GM21786 (cell line): Measurements from ENCODE around the gene RAD23B.
A peak's percentile ranks its signal among the peaks of the same experiment; 100 is the strongest.

Experiments used
- ATAC-seq: cut with Tn5 transposase; IDR thresholded peaks from one replicate; pipeline ENCODE4 v1.9.1; 2021; ENCODE audit not compliant: unreplicated experiment

Gene RAD23B

GRCh38 chr9:107334103-107334776 lies 51.2 kb downstream of the RAD23B start:
- ATAC-seq = no peak

DNA sequence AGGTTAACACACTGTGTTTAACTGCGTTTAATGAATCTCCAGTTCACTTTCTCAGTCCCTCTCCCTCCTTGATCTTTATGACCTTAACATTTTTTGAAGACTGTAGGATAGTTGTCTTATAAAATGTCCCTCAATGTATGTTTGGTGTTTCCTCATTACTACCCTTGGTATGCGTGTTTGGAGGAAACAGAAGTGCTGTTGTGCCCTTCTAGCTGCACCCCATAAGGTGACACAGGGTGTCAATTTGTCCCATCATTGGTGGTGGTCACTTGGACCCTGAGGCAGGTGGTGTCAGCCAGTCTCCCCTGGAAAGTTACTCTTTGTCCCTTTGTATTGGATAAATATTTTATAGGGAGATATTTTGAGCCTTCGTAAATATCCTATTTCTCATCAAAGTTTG lies 52.3 kb downstream of the RAD23B start:
- no peak for ATAC-seq

DNA sequence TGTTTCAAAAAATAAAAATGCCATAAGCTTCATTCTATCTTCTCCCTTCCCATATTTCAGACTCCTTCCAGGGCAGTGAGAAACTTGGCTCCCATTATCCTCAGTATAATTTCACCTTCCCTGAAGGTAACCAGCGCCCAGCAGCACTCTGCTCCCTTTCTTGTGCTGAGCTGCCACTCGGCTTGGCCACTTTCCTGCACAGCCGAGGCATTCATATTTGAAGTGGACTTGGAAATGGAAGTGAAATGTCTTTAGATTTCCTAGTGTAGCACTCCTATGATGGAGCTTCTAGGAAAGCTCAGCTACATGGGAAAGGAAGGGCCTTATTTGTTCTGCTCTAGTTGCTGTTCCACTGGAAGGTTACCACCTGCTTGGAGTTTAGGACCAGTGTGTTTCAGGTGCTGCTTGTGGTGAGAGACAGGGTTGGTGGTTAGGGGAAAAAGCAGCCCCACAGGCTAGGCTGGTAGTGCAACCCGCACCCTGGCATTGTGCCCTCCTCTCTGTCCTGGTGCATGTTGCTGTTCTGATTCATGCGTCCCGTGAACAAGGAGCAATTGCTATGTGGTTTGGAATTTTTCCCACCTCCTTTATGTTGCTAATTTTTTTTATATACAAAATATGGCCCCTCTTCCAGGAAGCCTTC lies 53.8 kb downstream of the RAD23B start:
- no peak for ATAC-seq

GRCh38 chr9:107337676-107338590 lies 54.9 kb downstream of the RAD23B start:
- ATAC-seq = no peak

GRCh38 chr9:107338911-107339659 lies 56.0 kb downstream of the RAD23B start:
- ATAC-seq = no peak

DNA sequence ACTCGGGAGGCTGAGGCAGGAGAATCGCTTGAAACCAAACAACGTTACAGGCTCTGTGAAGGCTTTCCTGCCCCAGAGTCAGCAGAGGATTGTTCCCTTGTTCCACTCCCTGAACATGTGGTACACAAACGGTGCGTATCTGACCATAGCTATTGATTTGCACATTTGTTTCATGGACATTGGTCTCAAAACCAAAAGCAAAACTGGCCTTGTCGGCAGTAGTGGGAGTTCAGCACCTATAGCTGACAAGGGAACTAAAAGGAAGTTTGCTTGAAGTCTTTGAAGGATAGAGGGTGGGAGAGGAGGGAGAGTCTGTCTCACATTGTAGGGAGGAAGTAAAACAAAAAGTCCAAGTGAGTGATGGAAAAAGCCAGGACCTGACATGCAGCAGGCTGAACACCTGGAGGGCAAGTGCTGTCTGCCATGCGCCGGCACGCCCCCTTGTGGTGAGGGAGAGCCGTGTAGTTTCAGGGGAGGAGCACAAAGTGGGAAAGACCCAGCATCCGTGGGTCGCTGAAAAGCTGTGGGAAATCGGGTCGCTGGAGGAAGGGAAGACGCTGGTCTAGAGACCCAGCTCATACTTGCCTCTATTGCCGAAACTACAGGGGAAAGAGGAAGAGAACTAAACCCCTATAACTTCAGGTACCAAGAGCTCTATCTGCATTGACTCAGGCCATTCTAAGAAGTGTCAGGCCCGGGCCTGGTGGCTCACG lies 58.0 kb downstream of the RAD23B start:
- ATAC-seq = peak; percentile 89

DNA sequence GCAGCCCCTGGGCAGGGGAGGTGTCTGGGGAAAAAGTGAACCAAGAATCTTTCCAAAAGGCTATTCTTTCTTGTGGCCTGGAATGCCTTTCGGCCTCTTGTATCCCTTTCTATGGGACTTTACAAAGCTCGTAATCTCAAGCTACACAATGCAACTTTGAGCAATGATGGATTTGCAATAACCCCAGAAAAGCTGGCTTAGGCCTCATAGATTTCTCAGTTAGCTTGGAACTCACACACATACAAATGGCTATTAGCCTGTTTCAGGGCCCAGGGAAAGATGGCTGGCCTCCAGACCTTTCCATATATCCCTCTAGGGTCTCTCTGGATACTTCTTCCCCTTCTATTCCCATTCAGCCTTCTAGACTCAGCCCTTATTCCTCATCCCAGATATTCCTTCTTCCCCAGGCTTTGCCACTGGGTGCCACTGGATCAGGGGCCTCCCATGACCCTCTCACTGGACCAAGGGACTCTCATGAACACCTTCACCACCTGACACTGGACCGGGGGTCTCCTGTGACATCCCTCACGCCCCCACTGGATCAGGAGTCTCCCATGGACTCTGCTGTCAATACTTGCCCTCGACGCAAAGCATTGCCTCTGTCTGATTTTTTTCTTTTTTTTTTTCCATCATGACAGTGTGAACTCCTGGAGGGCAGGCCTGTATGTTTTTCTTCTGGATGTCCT lies 59.5 kb downstream of the RAD23B start:
- ATAC-seq = no peak

DNA sequence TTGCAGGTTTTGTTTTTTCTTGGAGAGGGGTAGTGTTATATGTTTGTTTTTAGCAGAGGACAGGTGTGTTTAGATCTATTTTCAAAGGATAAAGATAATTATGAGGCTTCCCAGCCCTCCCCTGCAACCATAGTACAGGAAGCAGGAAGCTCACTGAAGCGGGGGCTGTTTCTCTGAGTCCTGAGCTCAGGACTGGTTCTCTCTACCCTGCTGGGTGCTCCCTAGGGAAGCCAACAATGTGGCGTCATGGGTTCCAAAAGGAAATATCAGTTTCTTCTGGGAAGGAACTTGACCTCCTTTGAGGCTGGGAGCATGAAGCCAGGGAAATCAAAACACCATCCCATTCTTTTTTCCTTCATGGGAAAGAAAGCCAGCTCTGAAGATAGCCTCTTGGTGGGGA lies 62.2 kb downstream of the RAD23B start:
- ATAC-seq = no peak

- ATAC-seq = no peak
These were observed 65.8 kb downstream of the RAD23B start for GRCh38 chr9:107348836-107349235.

DNA sequence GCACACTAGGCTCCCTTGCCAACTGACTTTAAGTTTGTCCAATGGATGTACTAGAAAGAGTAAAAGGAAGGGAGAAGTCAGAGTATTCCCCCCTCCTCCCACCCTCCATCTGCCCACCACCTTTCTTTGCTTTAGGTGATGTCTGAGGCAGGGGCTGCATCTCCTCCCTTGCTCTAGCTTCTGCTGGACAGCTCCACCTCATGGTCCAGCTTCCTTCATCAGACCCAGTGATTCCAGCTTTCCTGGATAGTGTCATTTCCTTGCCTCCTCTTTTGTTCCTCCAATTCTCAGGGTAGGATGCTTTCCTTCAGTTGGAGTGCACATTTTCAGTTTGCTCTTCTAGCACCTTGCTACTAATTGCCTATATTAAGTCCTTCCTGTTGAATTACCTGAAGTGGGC lies 67.4 kb downstream of the RAD23B start:
- no peak for ATAC-seq

GRCh38 chr9:107351382-107352045 lies 68.4 kb downstream of the RAD23B start:
- ATAC-seq = no peak

- ATAC-seq = no peak
These were observed 72.3 kb downstream of the RAD23B start for GRCh38 chr9:107355394-107355793.

GRCh38 chr9:107358986-107359385 lies 75.9 kb downstream of the RAD23B start:
- ATAC-seq = no peak

GRCh38 chr9:107360098-107360497 lies 77.0 kb downstream of the RAD23B start:
- ATAC-seq = no peak

- ATAC-seq = no peak
These were observed 78.7 kb downstream of the RAD23B start for GRCh38 chr9:107361816-107362215.

GRCh38 chr9:107363516-107364152 lies 80.6 kb downstream of the RAD23B start:
- no peak for ATAC-seq

DNA sequence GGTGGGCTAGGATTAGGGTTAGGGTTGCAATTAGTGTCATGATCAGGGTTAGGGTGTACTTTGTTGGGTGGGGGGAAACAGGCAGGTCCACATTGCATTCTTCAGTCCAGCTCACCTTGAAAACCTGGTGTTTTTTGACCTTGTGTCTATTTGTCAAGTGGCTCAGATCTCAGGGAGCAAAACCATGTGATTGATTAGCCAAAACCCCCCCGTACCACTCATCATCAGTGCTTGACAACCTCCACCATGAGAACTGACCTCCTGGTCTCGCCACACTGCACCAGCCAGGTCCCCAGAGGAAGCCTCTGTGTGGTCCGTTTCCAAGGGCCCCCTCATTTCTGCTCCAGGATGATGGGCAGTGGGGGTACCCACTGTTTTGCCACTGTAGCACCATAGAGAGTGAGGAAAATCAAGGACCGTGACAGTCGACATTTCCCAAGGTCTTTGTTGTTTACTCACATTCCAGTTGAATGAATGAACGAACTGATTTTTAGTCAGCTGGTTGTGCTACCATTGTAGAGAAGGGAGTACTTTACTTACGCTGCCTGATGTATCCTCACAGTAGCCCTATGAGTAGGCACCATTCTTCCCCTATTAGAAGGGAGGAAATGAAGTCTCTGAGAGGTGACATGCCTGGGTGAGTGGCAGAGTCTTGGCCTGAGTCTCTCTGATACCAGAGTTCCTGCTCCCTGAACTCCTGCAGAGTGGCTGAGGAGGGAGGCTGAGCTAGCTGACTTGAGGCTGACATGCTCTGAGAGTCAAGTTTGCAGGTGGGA lies 84.8 kb downstream of the RAD23B start:
- ATAC-seq = no peak

DNA sequence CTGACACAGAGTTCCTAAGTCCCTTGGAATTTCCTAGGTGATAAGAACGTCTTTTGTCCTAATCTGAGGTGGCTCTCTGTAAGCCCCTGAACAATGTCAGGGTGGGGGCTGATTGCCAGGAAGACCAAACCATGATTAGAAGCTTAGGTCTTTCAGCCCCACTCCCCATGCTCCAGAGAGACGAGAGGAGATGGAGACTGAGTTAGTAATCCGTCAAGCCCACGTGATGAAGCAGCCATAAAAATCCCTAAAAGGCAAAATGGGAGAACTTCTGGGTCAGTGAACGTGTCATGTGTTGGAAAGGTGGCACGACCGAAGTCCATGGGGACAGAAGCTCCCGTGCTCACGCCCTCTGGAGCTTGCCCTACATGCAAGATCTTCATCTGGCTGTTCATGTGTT lies 85.6 kb downstream of the RAD23B start:
- ATAC-seq = no peak
